Endothelial cell of umbilical vein (primary cell): ENCODE data around the gene EPC2. TPM values are rescaled to one million over a fixed set of nuclear protein-coding genes. Genes with fewer than 3 reads are reported as not detected.

ENCODE experiments used
- BruUV-seq: library from RNA; stranded (reverse); fragments of 400-500 nt; replicated peaks from 2 replicates; lab custom pipeline; 2021; lab: Mats Ljungman, UMichigan
- CTCF ChIA-PET: fragments of 300-600, 350-600 bp; sonication (Branson Sonifier 250); formaldehyde crosslinking; loops from one replicate; lab custom pipeline; 2021; ENCODE audit warnings: antibody characterized with exemption, inconsistent platforms; lab: Charles Lee
- POLR2A ChIA-PET: fragments of 300-600, 350-600 bp; sonication (Branson Sonifier 250); formaldehyde crosslinking; loops from one replicate; lab custom pipeline; 2021; ENCODE audit warnings: antibody characterized with exemption, inconsistent platforms; lab: Charles Lee
- DNase-seq: peaks from one replicate; pipeline ENCODE4 v3.0.0-alpha.2; 2011; ENCODE audit warnings: low read depth, low spot score
- FAIRE-seq: peaks from 2 replicates; lab custom pipeline; 2011; peaks lifted over from hg19 to GRCh38; lab: Jason Lieb, UNC
- H2AFZ ChIP-seq: 2 replicates; pipeline ENCODE4 v1.6.0; 2012; ENCODE audit warnings: low read depth, low read length, control low read depth, inconsistent platforms
- H3K27ac ChIP-seq: 2 replicates; pipeline ENCODE4 v1.5.1; 2011; ENCODE audit warnings: low read depth, mild to moderate bottlenecking, control low read depth, low read length, moderate library complexity; ENCODE audit not compliant: insufficient read depth
- H3K27me3 ChIP-seq, 2 experiments: 2 replicates each; pipeline versions ENCODE4 v1.6.0 to v1.6.1; 2011; ENCODE audit warnings: low read length in 2 of 2, mixed read lengths in 1 of 2; ENCODE audit not compliant: control insufficient read depth in 2 of 2, insufficient read depth in 2 of 2
- H3K36me3 ChIP-seq, 2 experiments: 2 replicates in 1 of 2; 3 replicates in 1 of 2; pipeline ENCODE4 v1.5.1; 2011; ENCODE audit warnings: low read length in 2 of 2, mild to moderate bottlenecking in 1 of 2, moderate library complexity in 1 of 2; ENCODE audit not compliant: control insufficient read depth in 2 of 2, insufficient read depth in 2 of 2; ENCODE audit errors: extremely low read depth in 1 of 2
- H3K4me1 ChIP-seq: 3 replicates; pipeline ENCODE4 v1.5.1; 2011; ENCODE audit warnings: mild to moderate bottlenecking, low read length; ENCODE audit not compliant: control insufficient read depth, insufficient read depth; ENCODE audit errors: extremely low read depth
- H3K4me2 ChIP-seq: 2 replicates; pipeline ENCODE4 v1.6.1; 2011; ENCODE audit warnings: low read length, control low read depth, mixed read lengths; ENCODE audit not compliant: insufficient read depth
- H3K4me3 ChIP-seq, 3 experiments: fragments of 200-600 bp in 1 of 3; sonication (generic), shearing (Covaris generic) in 1 of 3; replicated peaks in 1 of 3; 2 replicates each; pipeline ENCODE4 v1.5.1; 2011 to 2016; ENCODE audit warnings: control low read depth in 3 of 3, low read length in 3 of 3, mild to moderate bottlenecking in 2 of 3, inconsistent platforms in 1 of 3, low read depth in 1 of 3, moderate library complexity in 1 of 3; ENCODE audit not compliant: insufficient read depth in 1 of 3
- H3K79me2 ChIP-seq: 2 replicates; pipeline ENCODE4 v1.6.0; 2012; ENCODE audit warnings: low read length, inconsistent platforms; ENCODE audit not compliant: control insufficient read depth, insufficient read depth
- H3K9ac ChIP-seq: replicated peaks from 2 replicates; pipeline ENCODE3; 2011; ENCODE audit warnings: low read length, control low read depth; ENCODE audit not compliant: insufficient read depth; ENCODE audit errors: extremely low read depth
- H3K9me1 ChIP-seq: replicated peaks from 3 replicates; pipeline ENCODE4 v1.6.0; 2011; ENCODE audit warnings: mild to moderate bottlenecking, low read length; ENCODE audit not compliant: control insufficient read depth, insufficient read depth; ENCODE audit errors: extremely low read depth
- H3K9me3 ChIP-seq: replicated peaks from 2 replicates; pipeline ENCODE4 v1.5.1; 2012; ENCODE audit warnings: low read length, inconsistent platforms; ENCODE audit not compliant: control insufficient read depth, insufficient read depth
- H4K20me1 ChIP-seq: replicated peaks from 2 replicates; pipeline ENCODE3; 2011; ENCODE audit warnings: mild to moderate bottlenecking, low read length; ENCODE audit not compliant: control insufficient read depth, insufficient read depth; ENCODE audit errors: extremely low read depth
- EZH2 ChIP-seq: IDR thresholded peaks from 2 replicates; pipeline ENCODE4 v1.6.1; 2012; ENCODE audit warnings: borderline replicate concordance, low read depth, mild to moderate bottlenecking, moderate library complexity, low read length, inconsistent platforms; ENCODE audit not compliant: severe bottlenecking
- FOS ChIP-seq: IDR thresholded peaks from 2 replicates; pipeline ENCODE4 v1.6.1; 2011; ENCODE audit warnings: mild to moderate bottlenecking, low read length, moderate library complexity, borderline replicate concordance; ENCODE audit not compliant: insufficient read depth
- GATA2 ChIP-seq: IDR thresholded peaks from 2 replicates; pipeline ENCODE4 v1.7.0; 2011; ENCODE audit warnings: low read depth, mild to moderate bottlenecking, moderate library complexity, mixed read lengths, low read length; ENCODE audit not compliant: insufficient read length, insufficient read depth
- JUN ChIP-seq: IDR thresholded peaks from 2 replicates; pipeline ENCODE4 v1.6.1; 2011; ENCODE audit warnings: borderline replicate concordance, low read depth; ENCODE audit not compliant: insufficient read length, insufficient read depth
- MYC ChIP-seq: IDR thresholded peaks from one replicate; pipeline ENCODE4 v1.6.1; 2011; ENCODE audit warnings: mild to moderate bottlenecking, low read depth, low read length
- POLR2A ChIP-seq: IDR thresholded peaks from 2 replicates; pipeline ENCODE4 v1.6.1; 2012; ENCODE audit warnings: low read depth, mild to moderate bottlenecking, control low read depth, low read length
- POLR2AphosphoS5 ChIP-seq: IDR thresholded peaks from 2 replicates; pipeline ENCODE4 v1.6.1; 2012; ENCODE audit warnings: low read depth, mild to moderate bottlenecking, control low read depth, low read length, moderate library complexity; ENCODE audit not compliant: insufficient read depth
- dilution Hi-C: fragments of 300-500 bp; cut with MboI; formaldehyde crosslinking; loops from one replicate; pipeline ENCODE4 v1.15.0; 2019; ENCODE audit warnings: low sequenced_read_pairs; ENCODE audit not compliant: extremely low pct_ligation_motif_present
- intact Hi-C: fragments of 100-400 bp; cut with micrococcal nuclease; formaldehyde crosslinking; loops from one replicate; pipeline ENCODE4 v1.10.0; 2022
- polyA plus RNA-seq, 4 experiments: library from polyadenylated mRNA; depleted of rRNA in 3 of 4; stranded (reverse) in 3 of 4; unstranded in 1 of 4; fragments of >200 nt; gene quantifications; 2 replicates each; pipeline versions ENCODE4 v1.2.1 to v1.2.3, GENCODE V29; 2011 to 2012; ENCODE audit warnings: missing spikeins in 1 of 4
- total RNA-seq: library from RNA; stranded (reverse); gene quantifications from 2 replicates; pipeline ENCODE4 v1.2.3, GENCODE V29; 2021
- TF ChIP-seq, protein P1 (sequence below): IDR thresholded peaks from 2 replicates; pipeline ENCODE4 v1.6.1; 2011; ENCODE audit not compliant: insufficient read depth, insufficient read length
- TF ChIP-seq, protein P2 (sequence below), 2 donors: IDR thresholded peaks; 1 replicate in 1 of 2; 2 replicates in 1 of 2; pipeline ENCODE4 v1.5.1; 2011; ENCODE audit warnings: low read length in 2 of 2, mild to moderate bottlenecking in 2 of 2, moderate library complexity in 2 of 2, control low read depth in 1 of 2, inconsistent platforms in 1 of 2, low read depth in 1 of 2; ENCODE audit not compliant: insufficient read depth in 1 of 2; ENCODE audit errors: extremely low read depth in 1 of 2

EPC2 gene
- total and polyA plus RNA-seq, 2 donors (not counting 3 experiments of a cell fraction or from before 2014, with no cell fraction given) = 15.1 to 25.2 TPM

DNA sequence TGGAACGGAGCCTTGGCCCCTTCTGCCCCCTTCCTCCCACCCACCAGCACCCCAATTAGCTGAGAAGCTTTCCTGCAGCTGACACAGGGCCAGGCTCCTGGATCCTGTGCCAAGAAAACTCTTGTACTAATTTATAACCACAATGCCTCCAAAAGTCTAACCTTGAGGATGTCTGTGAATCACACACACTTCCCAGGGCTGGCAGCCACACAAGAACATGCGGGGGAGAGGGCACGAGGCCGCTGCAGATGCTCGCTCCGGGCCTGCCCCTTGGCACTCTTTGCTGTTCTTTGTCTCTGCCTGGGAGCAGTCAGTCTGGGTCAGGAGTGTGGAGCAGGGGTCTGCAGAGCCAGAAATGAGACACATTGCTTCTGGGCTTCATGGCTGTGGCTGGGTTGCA is 167.8 kb downstream of the EPC2 start:
- FAIRE-seq (no peak), DNase-seq (peak; percentile 67)
- Histone ChIP-seq H3K79me2 (no peaks in the 10 kb centered on the region), H2AFZ (no peak overlapping the region), H3K4me1 (peaks cover 2% of the 10 kb centered on the region), H3K27ac (no peak overlapping the region), H3K9me3 (no peaks in the 10 kb centered on the region), H3K36me3 (no peaks in the 10 kb centered on the region), H3K9me1 (no peaks in the 10 kb centered on the region), H3K27me3 (peaks cover 0 to 5% of the 10 kb centered on the region in 2 experiments), H3K4me3 (no peak overlapping the region), H3K9ac (no peak overlapping the region), H3K4me2 (no peak overlapping the region), H4K20me1 (no peaks in the 10 kb centered on the region)
- no TSS peak for BruUV-seq
- TF ChIP-seq MYC (no peak), JUN (no peak), GATA2 (no peak), FOS (peak; percentile 6), POLR2A (no peak)
- TF ChIP-seq, protein P1, sequence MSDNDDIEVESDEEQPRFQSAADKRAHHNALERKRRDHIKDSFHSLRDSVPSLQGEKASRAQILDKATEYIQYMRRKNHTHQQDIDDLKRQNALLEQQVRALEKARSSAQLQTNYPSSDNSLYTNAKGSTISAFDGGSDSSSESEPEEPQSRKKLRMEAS = no peak
- POLR2A ChIA-PET = no interaction called here
- CTCF ChIA-PET = interaction anchor here (0.8 kb wide), 1 partner anchor 34 kb away, joined by 3 read pairs; no protein-coding TSS in a partner anchor
- dilution Hi-C loops = no loop called here
- intact Hi-C loops = no loop called here

DNA sequence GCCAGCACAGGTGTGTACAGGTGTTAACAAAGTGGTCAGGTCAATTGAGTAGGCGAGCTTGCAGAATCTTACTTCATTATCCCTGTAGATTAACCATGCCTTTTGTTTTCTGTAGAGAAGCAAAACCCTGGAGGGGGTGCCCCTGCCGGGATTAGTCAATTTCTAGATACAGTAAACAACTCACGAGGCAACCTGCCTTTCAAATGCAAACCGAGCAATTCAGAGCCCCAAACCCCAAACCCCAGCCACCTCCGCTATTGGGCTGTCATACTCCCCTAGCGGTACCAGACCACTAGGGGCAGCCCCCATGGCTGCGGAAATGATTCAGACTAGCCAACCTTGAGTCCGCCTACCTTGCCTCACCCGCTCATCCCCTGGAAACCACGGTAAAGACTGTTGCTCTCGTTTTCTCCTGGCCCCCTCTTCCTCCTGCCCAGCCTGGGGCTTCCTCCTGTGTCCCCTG is 169.1 kb downstream of the EPC2 start:
- Histone ChIP-seq H3K79me2 (no peaks in the 10 kb centered on the region), H3K36me3 (no peaks in the 10 kb centered on the region), H3K9me3 (no peaks in the 10 kb centered on the region), H3K9me1 (no peaks in the 10 kb centered on the region), H3K27ac (no peak overlapping the region), H2AFZ (no peak overlapping the region), H3K4me1 (peaks cover 2% of the 10 kb centered on the region), H3K4me2 (no peak overlapping the region), H3K9ac (no peak overlapping the region), H3K27me3 (peaks cover 3 to 8% of the 10 kb centered on the region in 2 experiments), H4K20me1 (no peaks in the 10 kb centered on the region), H3K4me3 (no peak overlapping the region)
- FAIRE-seq = no peak
- dilution Hi-C loops = no loop called here
- BruUV-seq = no TSS peak
- DNase-seq = no peak
- CTCF ChIA-PET = no interaction called here
- intact Hi-C loops = no loop called here
- TF ChIP-seq POLR2AphosphoS5 (no peak), JUN (no peak), FOS (no peak), POLR2A (no peak), EZH2 (no peak), GATA2 (no peak), MYC (no peak)
- TF ChIP-seq, protein P1 = no peak
- TF ChIP-seq, protein P2, sequence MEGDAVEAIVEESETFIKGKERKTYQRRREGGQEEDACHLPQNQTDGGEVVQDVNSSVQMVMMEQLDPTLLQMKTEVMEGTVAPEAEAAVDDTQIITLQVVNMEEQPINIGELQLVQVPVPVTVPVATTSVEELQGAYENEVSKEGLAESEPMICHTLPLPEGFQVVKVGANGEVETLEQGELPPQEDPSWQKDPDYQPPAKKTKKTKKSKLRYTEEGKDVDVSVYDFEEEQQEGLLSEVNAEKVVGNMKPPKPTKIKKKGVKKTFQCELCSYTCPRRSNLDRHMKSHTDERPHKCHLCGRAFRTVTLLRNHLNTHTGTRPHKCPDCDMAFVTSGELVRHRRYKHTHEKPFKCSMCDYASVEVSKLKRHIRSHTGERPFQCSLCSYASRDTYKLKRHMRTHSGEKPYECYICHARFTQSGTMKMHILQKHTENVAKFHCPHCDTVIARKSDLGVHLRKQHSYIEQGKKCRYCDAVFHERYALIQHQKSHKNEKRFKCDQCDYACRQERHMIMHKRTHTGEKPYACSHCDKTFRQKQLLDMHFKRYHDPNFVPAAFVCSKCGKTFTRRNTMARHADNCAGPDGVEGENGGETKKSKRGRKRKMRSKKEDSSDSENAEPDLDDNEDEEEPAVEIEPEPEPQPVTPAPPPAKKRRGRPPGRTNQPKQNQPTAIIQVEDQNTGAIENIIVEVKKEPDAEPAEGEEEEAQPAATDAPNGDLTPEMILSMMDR (IDR thresholded peaks at IDR 0.05; ENCODE audit: extremely low read depth in 1 of 2, insufficient read depth in 1 of 2, low read depth in 1 of 2, low read length in 2 of 2) = no peak
- POLR2A ChIA-PET = no interaction called here
